SK-N-MC (cell line): ENCODE measurements around the gene TACR1.

Experiments
- DNase-seq: peaks from one replicate; pipeline ENCODE4 v3.0.0-alpha.2; 2011; ENCODE audit warnings: low read depth, low spot score
- H3K27ac ChIP-seq: fragments of 200-600 bp; sonication (generic); 2 replicates; pipeline ENCODE4 v1.5.1; 2016; ENCODE audit warnings: mixed run types
- H3K36me3 ChIP-seq: fragments of 200-600 bp; sonication (generic); 2 replicates; pipeline ENCODE4 v1.6.1; 2017; ENCODE audit warnings: antibody characterized with exemption, low read length, mixed read lengths; ENCODE audit not compliant: insufficient read depth
- H3K4me3 ChIP-seq: fragments of 200-600 bp; sonication (generic); 2 replicates; pipeline ENCODE4 v1.5.1; 2016
- H3K9ac ChIP-seq: fragments of 200-600 bp; sonication (generic); 2 replicates; pipeline ENCODE4 v1.8.0; 2017; ENCODE audit warnings: mixed run types, mixed read lengths; ENCODE audit not compliant: insufficient read length
- H3K9me3 ChIP-seq: fragments of 200-600 bp; sonication (generic); 2 replicates; pipeline ENCODE4 v1.6.1; 2017; ENCODE audit warnings: low read depth, mild to moderate bottlenecking, antibody characterized with exemption, low read length, moderate library complexity, mixed read lengths
- EZH2 ChIP-seq: fragments of 200-600 bp; sonication (generic); IDR thresholded peaks from one replicate; pipeline ENCODE4 v1.6.1; 2017; ENCODE audit warnings: antibody characterized with exemption
- FOXP2 ChIP-seq: optimal IDR thresholded peaks from 2 replicates; pipeline ENCODE3; 2011; ENCODE audit warnings: mild to moderate bottlenecking, moderate library complexity; ENCODE audit not compliant: insufficient read depth; ENCODE audit errors: extremely low read length, control extremely low read depth
- POLR2AphosphoS5 ChIP-seq: IDR thresholded peaks from 2 replicates; pipeline ENCODE4 v1.6.1; 2012; ENCODE audit warnings: mild to moderate bottlenecking, low read depth, low read length, borderline replicate concordance

Gene TACR1

GRCh38 chr2:75139171-75139570, 60.1 kb downstream of the TACR1 start:
- Histone ChIP-seq H3K36me3 (no peaks in the 10 kb centered on the region), H3K27ac (no peak overlapping the region), H3K9me3 (no peaks in the 10 kb centered on the region), H3K9ac (no peak overlapping the region), H3K4me3 (no peak overlapping the region)
- TF ChIP-seq EZH2 (no peak), POLR2AphosphoS5 (no peak), FOXP2 (no peak)
- DNase-seq, result no peak

GRCh38 chr2:75138528-75138927, 60.8 kb downstream of the TACR1 start:
- no peaks in the 10 kb centered on the region for H3K9me3 ChIP-seq
- no peak overlapping the region for H3K9ac ChIP-seq
- no peaks in the 10 kb centered on the region for H3K36me3 ChIP-seq
- TF ChIP-seq POLR2AphosphoS5, result no peak
- TF ChIP-seq EZH2, result no peak
- no peak for TF ChIP-seq FOXP2
- H3K27ac ChIP-seq, result no peak overlapping the region
- no peak for DNase-seq
- H3K4me3 ChIP-seq, result no peak overlapping the region

- no peak overlapping the region for H3K4me3 ChIP-seq
- H3K9me3 ChIP-seq, result no peaks in the 10 kb centered on the region
- no peak for DNase-seq
- H3K9ac ChIP-seq, result no peak overlapping the region
- H3K36me3 ChIP-seq, result no peaks in the 10 kb centered on the region
- no peak for TF ChIP-seq POLR2AphosphoS5
- no peak overlapping the region for H3K27ac ChIP-seq
Measured at GRCh38 chr2:75135776-75136400, 63.4 kb downstream of the TACR1 start.

GRCh38 chr2:75134860-75135259, 64.5 kb downstream of the TACR1 start:
- Histone ChIP-seq H3K9me3 (no peaks in the 10 kb centered on the region), H3K9ac (no peak overlapping the region), H3K4me3 (no peak overlapping the region), H3K27ac (no peak overlapping the region), H3K36me3 (no peaks in the 10 kb centered on the region)
- no peak for DNase-seq
- TF ChIP-seq POLR2AphosphoS5 (no peak), FOXP2 (no peak), EZH2 (no peak)

- DNase-seq, result no peak
- Histone ChIP-seq H3K27ac (no peak overlapping the region), H3K4me3 (no peak overlapping the region), H3K36me3 (no peaks in the 10 kb centered on the region), H3K9me3 (no peaks in the 10 kb centered on the region), H3K9ac (no peak overlapping the region)
- TF ChIP-seq POLR2AphosphoS5 (no peak), EZH2 (no peak), FOXP2 (no peak)
Measured at GRCh38 chr2:75133621-75134570, 65.4 kb downstream of the TACR1 start.

- Histone ChIP-seq H3K27ac (no peak overlapping the region), H3K4me3 (no peak overlapping the region), H3K9me3 (no peaks in the 10 kb centered on the region), H3K36me3 (no peaks in the 10 kb centered on the region), H3K9ac (no peak overlapping the region)
- no peak for TF ChIP-seq FOXP2
- TF ChIP-seq EZH2, result no peak
- no peak for TF ChIP-seq POLR2AphosphoS5
- DNase-seq, result no peak
Measured at GRCh38 chr2:75130171-75130570, 69.1 kb downstream of the TACR1 start.

- Histone ChIP-seq H3K9ac (no peak overlapping the region), H3K4me3 (no peak overlapping the region), H3K27ac (no peak overlapping the region), H3K36me3 (no peaks in the 10 kb centered on the region), H3K9me3 (no peaks in the 10 kb centered on the region)
- TF ChIP-seq FOXP2 (no peak), EZH2 (no peak), POLR2AphosphoS5 (no peak)
- no peak for DNase-seq
Measured at GRCh38 chr2:75123876-75124275, 75.4 kb downstream of the TACR1 start.

- Histone ChIP-seq H3K4me3 (no peak overlapping the region), H3K9me3 (no peaks in the 10 kb centered on the region), H3K27ac (no peak overlapping the region), H3K36me3 (no peaks in the 10 kb centered on the region), H3K9ac (no peak overlapping the region)
- DNase-seq, result no peak
- TF ChIP-seq EZH2 (no peak), POLR2AphosphoS5 (no peak), FOXP2 (no peak)
Measured at GRCh38 chr2:75113231-75113869, 86.0 kb downstream of the TACR1 start.
